ENCODE measurements around the gene RSPO4.

Gene RSPO4

GRCh38 chr20:1001911-1002681 is at the start of gene RSPO4:
RSPO4 (minus strand) TSS chr20:1002311; CDS start chr20:1002164, 147 bp downstream.
- POLR2A ChIA-PET, result no interaction called here
- no peak for DNase-seq (ENCODE audit: extremely low spot score)
- TF ChIP-seq CTCF (IDR thresholded peaks at IDR 0.05; ENCODE audit: control extremely low read depth, extremely low read depth, low read depth, missing control alignments), result no peak
- CTCF ChIA-PET, result no interaction called here

GRCh38 chr20:1050440-1050839 is 48.3 kb upstream of the RSPO4 start:
- no peak for DNase-seq (ENCODE audit: extremely low spot score)
- TF ChIP-seq CTCF (IDR thresholded peaks at IDR 0.05; ENCODE audit: control extremely low read depth, extremely low read depth, low read depth, missing control alignments), result no peak
- CTCF ChIA-PET, result interaction anchor here (1.2 kb wide), 1 partner anchor 10 kb away, joined by 3 read pairs; no protein-coding TSS in a partner anchor
- POLR2A ChIA-PET, result no interaction called here

GRCh38 chr20:1045860-1046418 is 43.8 kb upstream of the RSPO4 start:
- no peak for DNase-seq (ENCODE audit: extremely low spot score)
- TF ChIP-seq CTCF (IDR thresholded peaks at IDR 0.05; ENCODE audit: control extremely low read depth, extremely low read depth, low read depth, missing control alignments), result no peak
- POLR2A ChIA-PET, result no interaction called here
- CTCF ChIA-PET, result interaction anchor here (1.7 kb wide), 1 partner anchor 10 kb away, joined by 3 read pairs; no protein-coding TSS in a partner anchor

GRCh38 chr20:1041845-1042390 is 39.8 kb upstream of the RSPO4 start:
- no peak for DNase-seq (ENCODE audit: extremely low spot score)
- TF ChIP-seq CTCF (IDR thresholded peaks at IDR 0.05; ENCODE audit: control extremely low read depth, extremely low read depth, low read depth, missing control alignments), result no peak
- ChIA-PET CTCF (no interaction called here), POLR2A (no interaction called here)

- DNase-seq (ENCODE audit: extremely low spot score), result no peak
- POLR2A ChIA-PET, result no interaction called here
- CTCF ChIA-PET, result no interaction called here
- no peak for TF ChIP-seq CTCF (IDR thresholded peaks at IDR 0.05; ENCODE audit: control extremely low read depth, extremely low read depth, low read depth, missing control alignments)
Measured at GRCh38 chr20:1038205-1038604, 36.1 kb upstream of the RSPO4 start.

GRCh38 chr20:1037039-1037438 is 34.9 kb upstream of the RSPO4 start:
- no peak for DNase-seq (ENCODE audit: extremely low spot score)
- no peak for TF ChIP-seq CTCF (IDR thresholded peaks at IDR 0.05; ENCODE audit: control extremely low read depth, extremely low read depth, low read depth, missing control alignments)
- CTCF ChIA-PET, result no interaction called here
- POLR2A ChIA-PET, result no interaction called here
